WERI-Rb-1 (cell line): ENCODE results near the gene FAM228B.

Experiments used
- DNase-seq: peaks from one replicate; pipeline ENCODE4 v3.0.0-alpha.2; 2020
- H3K27ac ChIP-seq: fragments of 250-450 bp; sonication (Bioruptor Pico); 2 replicates; pipeline ENCODE4 v1.5.1; 2020; ENCODE audit warnings: mild to moderate bottlenecking, moderate library complexity
- H3K27me3 ChIP-seq: fragments of 250-450 bp; sonication (Bioruptor Pico); 2 replicates; pipeline ENCODE4 v1.5.1; 2021; ENCODE audit warnings: mild to moderate bottlenecking, low read depth, moderate library complexity; ENCODE audit not compliant: insufficient read depth, severe bottlenecking
- H3K36me3 ChIP-seq: fragments of 250-450 bp; sonication (Bioruptor Pico); 2 replicates; pipeline ENCODE4 v1.5.1; 2020; ENCODE audit warnings: mild to moderate bottlenecking, moderate library complexity
- H3K4me3 ChIP-seq: 2 replicates; pipeline ENCODE4 v1.5.1; 2011; ENCODE audit warnings: low read depth, mild to moderate bottlenecking, control low read depth, low read length
- H3K9me3 ChIP-seq: fragments of 250-450 bp; sonication (Bioruptor Pico); 2 replicates; pipeline ENCODE4 v1.5.1; 2021; ENCODE audit warnings: mild to moderate bottlenecking, moderate library complexity; ENCODE audit not compliant: severe bottlenecking
- TF ChIP-seq, protein P1 (sequence below): IDR thresholded peaks from 2 replicates; pipeline ENCODE4 v1.5.1; 2011; ENCODE audit warnings: low read depth, mild to moderate bottlenecking, control low read depth, inconsistent platforms, low read length

Gene FAM228B

DNA sequence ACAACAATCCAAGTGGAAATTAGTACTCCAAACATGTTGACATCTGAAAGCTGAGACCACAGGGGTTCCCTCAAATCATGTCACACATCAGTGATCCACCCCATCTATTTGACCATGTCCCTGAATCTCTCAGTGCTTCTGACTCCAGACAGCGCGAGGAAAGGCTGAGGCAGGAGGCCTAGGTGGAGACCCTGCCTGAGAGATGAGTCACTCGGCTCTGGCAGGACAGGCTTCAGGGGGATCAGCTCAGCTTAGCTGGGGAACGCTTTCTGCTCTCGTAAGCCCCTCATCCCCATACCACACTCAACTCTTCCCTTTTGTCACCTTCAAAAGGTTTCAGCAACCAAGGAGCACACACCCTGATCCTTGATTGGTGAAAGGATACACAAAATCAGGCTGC, 45.8 kb downstream of the FAM228B start:
- TF ChIP-seq, protein P1, sequence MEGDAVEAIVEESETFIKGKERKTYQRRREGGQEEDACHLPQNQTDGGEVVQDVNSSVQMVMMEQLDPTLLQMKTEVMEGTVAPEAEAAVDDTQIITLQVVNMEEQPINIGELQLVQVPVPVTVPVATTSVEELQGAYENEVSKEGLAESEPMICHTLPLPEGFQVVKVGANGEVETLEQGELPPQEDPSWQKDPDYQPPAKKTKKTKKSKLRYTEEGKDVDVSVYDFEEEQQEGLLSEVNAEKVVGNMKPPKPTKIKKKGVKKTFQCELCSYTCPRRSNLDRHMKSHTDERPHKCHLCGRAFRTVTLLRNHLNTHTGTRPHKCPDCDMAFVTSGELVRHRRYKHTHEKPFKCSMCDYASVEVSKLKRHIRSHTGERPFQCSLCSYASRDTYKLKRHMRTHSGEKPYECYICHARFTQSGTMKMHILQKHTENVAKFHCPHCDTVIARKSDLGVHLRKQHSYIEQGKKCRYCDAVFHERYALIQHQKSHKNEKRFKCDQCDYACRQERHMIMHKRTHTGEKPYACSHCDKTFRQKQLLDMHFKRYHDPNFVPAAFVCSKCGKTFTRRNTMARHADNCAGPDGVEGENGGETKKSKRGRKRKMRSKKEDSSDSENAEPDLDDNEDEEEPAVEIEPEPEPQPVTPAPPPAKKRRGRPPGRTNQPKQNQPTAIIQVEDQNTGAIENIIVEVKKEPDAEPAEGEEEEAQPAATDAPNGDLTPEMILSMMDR = no peak
- peak; percentile 61 for DNase-seq
- H3K4me3 ChIP-seq = no peak overlapping the region
- H3K36me3 ChIP-seq = no peaks in the 10 kb centered on the region
- H3K27ac ChIP-seq = no peak overlapping the region
- H3K9me3 ChIP-seq = no peaks in the 10 kb centered on the region
- no peaks in the 10 kb centered on the region for H3K27me3 ChIP-seq

- Histone ChIP-seq H3K27me3 (no peaks in the 10 kb centered on the region), H3K4me3 (no peak within 1 kb of the TSS), H3K36me3 (no peaks in the 10 kb centered on the region), H3K9me3 (no peaks in the 10 kb centered on the region), H3K27ac (no peak within 1 kb of the TSS)
- TF ChIP-seq, protein P1 = no peak
- no peak for DNase-seq
Observed at GRCh38 chr2:24174851-24175277, 51.6 kb downstream of the FAM228B start, which contains the start of gene FAM228A. Gene FAM228A (plus strand): TSS chr2:24175053. CDS start chr2:24175481, 428 bp downstream.

GRCh38 chr2:24175631-24176187, 52.4 kb downstream of the FAM228B start:
- no peak for DNase-seq
- Histone ChIP-seq H3K9me3 (no peaks in the 10 kb centered on the region), H3K27ac (no peak overlapping the region), H3K4me3 (no peak overlapping the region), H3K27me3 (no peaks in the 10 kb centered on the region), H3K36me3 (no peaks in the 10 kb centered on the region)
- TF ChIP-seq, protein P1 = no peak

- peak; percentile 73 for DNase-seq
- H3K4me3 ChIP-seq = no peak overlapping the region
- no peak overlapping the region for H3K27ac ChIP-seq
- H3K36me3 ChIP-seq = no peaks in the 10 kb centered on the region
- TF ChIP-seq, protein P1 = no peak
- no peaks in the 10 kb centered on the region for H3K9me3 ChIP-seq
- no peaks in the 10 kb centered on the region for H3K27me3 ChIP-seq
Observed at GRCh38 chr2:24176326-24176725, 53.1 kb downstream of the FAM228B start.

GRCh38 chr2:24179683-24180082, 56.4 kb downstream of the FAM228B start:
- TF ChIP-seq, protein P1 = no peak
- no peak for DNase-seq
- Histone ChIP-seq H3K27me3 (no peaks in the 10 kb centered on the region), H3K27ac (no peak overlapping the region), H3K4me3 (no peak overlapping the region), H3K9me3 (no peaks in the 10 kb centered on the region), H3K36me3 (no peaks in the 10 kb centered on the region)

DNA sequence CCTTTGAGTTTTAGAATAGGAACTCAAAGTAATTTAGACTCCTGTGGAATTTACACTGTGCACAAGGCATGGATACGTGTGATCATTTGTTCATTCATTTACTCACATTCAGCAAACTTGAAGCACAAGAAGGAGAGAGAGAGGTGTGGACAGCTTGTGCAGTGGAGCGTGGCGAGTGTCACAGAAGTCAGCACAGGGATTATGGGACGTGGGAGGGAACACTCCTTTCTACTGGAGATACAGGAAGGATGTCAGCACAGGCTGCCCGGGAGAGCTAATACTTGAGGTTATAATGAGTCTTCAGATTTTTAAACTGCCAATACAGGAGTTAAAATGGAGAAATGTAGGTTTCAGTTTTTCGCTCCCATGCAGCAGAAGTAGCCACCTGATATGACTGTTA, 58.6 kb downstream of the FAM228B start:
- no peaks in the 10 kb centered on the region for H3K27me3 ChIP-seq
- TF ChIP-seq, protein P1 = no peak
- 0 out of 2 replicates have a peak overlapping the region, but pooled peaks have one; percentile 7 for H3K4me3 ChIP-seq
- peak overlapping the region; percentile 51 for H3K27ac ChIP-seq
- no peaks in the 10 kb centered on the region for H3K36me3 ChIP-seq
- no peaks in the 10 kb centered on the region for H3K9me3 ChIP-seq
- peak; percentile 91 for DNase-seq
